Esophagus squamous epithelium (tissue), 5 donors: Measurements from ENCODE around the gene ALDH1L1. TPM values are rescaled to one million over a fixed set of nuclear protein-coding genes. Genes with fewer than 3 reads are reported as not detected.

ENCODE experiments used
- DNase-seq: peaks from one replicate; lab custom pipeline; 2025; lab: John Stamatoyannopoulos, UW
- H3K27ac ChIP-seq, 4 donors: fragments of 200-600 bp; sonication (generic); one replicate each; pipeline ENCODE4 v1.5.1; 2016 to 2019; ENCODE audit warnings: mild to moderate bottlenecking in 1 of 4
- H3K27me3 ChIP-seq, 4 donors: fragments of 200-600 bp; sonication (generic); 1 replicate in 3 of 4; 2 replicates in 1 of 4; pipeline versions ENCODE4 v1.5.1 to v1.6.0; 2017 to 2021; ENCODE audit warnings: antibody characterized with exemption in 1 of 4
- H3K36me3 ChIP-seq, 3 donors: fragments of 200-600 bp; sonication (generic); one replicate each; pipeline ENCODE4 v1.5.1; 2016 to 2019
- H3K4me1 ChIP-seq, 3 donors: fragments of 200-600 bp; sonication (generic); one replicate each; pipeline ENCODE4 v1.5.1; 2017 to 2019
- H3K4me3 ChIP-seq, 4 donors: fragments of 200-600 bp; sonication (generic); 1 replicate in 3 of 4; 2 replicates in 1 of 4; pipeline ENCODE4 v1.5.1; 2016 to 2019; ENCODE audit warnings: mild to moderate bottlenecking in 2 of 4, moderate library complexity in 1 of 4
- H3K9me3 ChIP-seq, 3 donors: fragments of 200-600 bp; sonication (generic); one replicate each; pipeline ENCODE4 v1.5.1; 2016 to 2019
- POLR2A ChIP-seq, 4 donors: fragments of 450-650 bp; IDR thresholded peaks; one replicate each; pipeline ENCODE4 v1.6.1; 2017; ENCODE audit warnings: antibody characterized with exemption in 4 of 4, mild to moderate bottlenecking in 4 of 4, moderate library complexity in 3 of 4
- WGBS, 2 donors: methylation state at CpG; one replicate each; pipeline ENCODE4 v1.1.5; 2018; 5-methylcytosine and 5-hydroxymethylcytosine counted together
- intact Hi-C: fragments of 100-400 bp; cut with DNase I; formaldehyde crosslinking; loops from one replicate; pipeline ENCODE4 v1.15.0; 2022
- total RNA-seq, 4 donors: library from RNA; depleted of rRNA; stranded (reverse); fragments of >200 nt; gene quantifications; one replicate each; pipeline ENCODE4 v1.1.0, GENCODE V29; 2016
- TF ChIP-seq, protein P1 (sequence below), 6 experiments: fragments of 450-650 bp in 4 of 6; fragments of 200-600 bp in 2 of 6; sonication (generic) in 2 of 6; IDR thresholded peaks; one replicate each; pipeline ENCODE4 v1.5.1; 2016 to 2019; ENCODE audit warnings: antibody characterized with exemption in 6 of 6, mild to moderate bottlenecking in 4 of 6, moderate library complexity in 4 of 6
- donor health status: DM: yes; HTN: yes; CAD: no.

ALDH1L1 gene
- total RNA-seq, 4 donors from 2014 or later, result 1.6 to 19.3 (median 4.4) TPM

DNA sequence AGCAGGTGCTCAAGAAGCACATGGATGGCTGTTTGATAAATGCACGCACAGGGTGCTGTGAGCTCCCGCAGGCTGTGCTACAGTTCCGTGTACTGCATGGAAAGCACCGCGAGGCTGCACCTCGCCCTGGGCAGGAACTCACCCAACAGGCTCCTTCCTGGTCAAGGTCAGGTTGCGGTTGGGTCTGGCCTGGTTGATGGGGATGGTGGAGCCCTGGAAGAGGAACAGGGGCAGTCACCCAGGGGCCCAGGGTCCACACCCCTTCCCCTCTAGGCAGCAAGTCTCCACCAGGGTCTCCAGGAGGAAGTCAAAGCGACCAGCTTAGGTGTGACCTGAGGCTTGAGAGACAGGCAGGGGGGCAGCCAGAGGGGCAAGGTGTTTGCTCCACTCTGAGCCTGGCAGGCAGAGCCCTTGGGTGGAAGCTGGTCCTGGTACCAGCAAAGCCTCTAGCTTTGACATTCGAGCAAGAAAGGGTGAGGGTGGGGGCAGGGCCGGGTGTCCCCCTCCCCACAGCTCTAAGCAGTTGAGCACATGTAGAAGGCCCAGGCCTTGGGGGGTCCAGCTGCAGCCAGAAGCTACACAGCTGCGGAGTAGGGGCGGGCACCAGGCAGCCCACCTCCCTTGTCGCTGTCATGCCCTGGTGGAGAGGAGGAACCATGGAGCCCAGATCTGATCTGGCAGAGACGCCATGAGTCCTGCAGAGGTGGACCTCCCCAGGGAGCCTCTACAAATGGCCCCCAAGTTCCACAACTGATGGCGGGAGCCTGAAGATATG, 50.1 kb downstream of the ALDH1L1 start:
- Histone ChIP-seq H3K27me3 (peaks cover 0 to 21% (median 0%) of the 10 kb centered on the region in 4 donors), H3K36me3 (no peaks in the 10 kb centered on the region), H3K27ac (peak overlapping the region in 1 of 4 donors; percentile 21), H3K9me3 (no peaks in the 10 kb centered on the region), H3K4me3 (no peak overlapping the region), H3K4me1 (peaks cover 0 to 24% (median 5%) of the 10 kb centered on the region in 3 donors)
- intact Hi-C loops, result no loop called here
- 25 to 67% methylated on average over 4 to 8 of the region's 15 CpGs for WGBS, 2 donors
- TF ChIP-seq, protein P1, sequence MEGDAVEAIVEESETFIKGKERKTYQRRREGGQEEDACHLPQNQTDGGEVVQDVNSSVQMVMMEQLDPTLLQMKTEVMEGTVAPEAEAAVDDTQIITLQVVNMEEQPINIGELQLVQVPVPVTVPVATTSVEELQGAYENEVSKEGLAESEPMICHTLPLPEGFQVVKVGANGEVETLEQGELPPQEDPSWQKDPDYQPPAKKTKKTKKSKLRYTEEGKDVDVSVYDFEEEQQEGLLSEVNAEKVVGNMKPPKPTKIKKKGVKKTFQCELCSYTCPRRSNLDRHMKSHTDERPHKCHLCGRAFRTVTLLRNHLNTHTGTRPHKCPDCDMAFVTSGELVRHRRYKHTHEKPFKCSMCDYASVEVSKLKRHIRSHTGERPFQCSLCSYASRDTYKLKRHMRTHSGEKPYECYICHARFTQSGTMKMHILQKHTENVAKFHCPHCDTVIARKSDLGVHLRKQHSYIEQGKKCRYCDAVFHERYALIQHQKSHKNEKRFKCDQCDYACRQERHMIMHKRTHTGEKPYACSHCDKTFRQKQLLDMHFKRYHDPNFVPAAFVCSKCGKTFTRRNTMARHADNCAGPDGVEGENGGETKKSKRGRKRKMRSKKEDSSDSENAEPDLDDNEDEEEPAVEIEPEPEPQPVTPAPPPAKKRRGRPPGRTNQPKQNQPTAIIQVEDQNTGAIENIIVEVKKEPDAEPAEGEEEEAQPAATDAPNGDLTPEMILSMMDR (IDR thresholded peaks at IDR 0.05), result no peak
- TF ChIP-seq POLR2A (IDR thresholded peaks at IDR 0.05), result no peak
- DNase-seq, result no peak

GRCh38 chr3:126129398-126129891, 50.9 kb downstream of the ALDH1L1 start:
- no peak for DNase-seq
- Histone ChIP-seq H3K9me3 (no peaks in the 10 kb centered on the region), H3K4me1 (peaks cover 0 to 24% (median 5%) of the 10 kb centered on the region in 3 donors), H3K4me3 (no peak overlapping the region), H3K27me3 (peaks cover 0 to 18% (median 0%) of the 10 kb centered on the region in 4 donors), H3K27ac (no peak overlapping the region), H3K36me3 (no peaks in the 10 kb centered on the region)
- intact Hi-C loops, result no loop called here
- WGBS, 2 donors, result 43 to 46% methylated on average over 7 to 12 of the region's 16 CpGs
- TF ChIP-seq, protein P1 (IDR thresholded peaks at IDR 0.05), result peak in 1 of 6 experiments; percentile 27
- no peak for TF ChIP-seq POLR2A (IDR thresholded peaks at IDR 0.05)

GRCh38 chr3:126128504-126129397, 51.6 kb downstream of the ALDH1L1 start:
- Histone ChIP-seq H3K27me3 (peaks cover 0 to 11% (median 0%) of the 10 kb centered on the region in 4 donors), H3K36me3 (no peaks in the 10 kb centered on the region), H3K27ac (no peak overlapping the region), H3K4me3 (no peak overlapping the region), H3K9me3 (no peaks in the 10 kb centered on the region), H3K4me1 (peaks cover 0 to 18% (median 5%) of the 10 kb centered on the region in 3 donors)
- 49 to 80% methylated on average over 1 to 2 of the region's 13 CpGs for WGBS, 2 donors
- intact Hi-C loops, result no loop called here
- TF ChIP-seq, protein P1 (IDR thresholded peaks at IDR 0.05), result no peak
- no peak for TF ChIP-seq POLR2A (IDR thresholded peaks at IDR 0.05)
- no peak for DNase-seq

DNA sequence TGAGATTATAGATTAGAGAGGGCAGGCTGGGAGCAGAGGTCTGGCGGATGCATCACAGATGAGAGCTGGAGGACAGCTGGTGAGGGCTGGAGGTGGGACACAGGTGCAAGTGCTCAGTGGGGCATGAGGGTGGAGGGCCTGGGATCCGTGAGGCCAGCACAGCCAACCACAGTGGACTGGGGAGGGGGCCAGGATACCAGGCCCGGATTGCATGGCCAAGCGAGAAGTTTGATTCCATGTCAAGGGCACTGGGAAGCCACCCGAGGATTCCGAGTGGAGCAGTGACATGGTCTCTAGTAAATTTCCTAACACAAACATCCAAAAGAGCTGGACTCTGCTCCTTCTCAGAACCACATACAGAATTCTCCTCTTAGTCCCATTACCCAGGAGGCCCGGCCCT, 52.5 kb downstream of the ALDH1L1 start:
- H3K9me3 ChIP-seq, result no peaks in the 10 kb centered on the region
- H3K27me3 ChIP-seq, result peaks cover 0 to 9% (median 0%) of the 10 kb centered on the region in 4 donors
- H3K27ac ChIP-seq, result no peak overlapping the region
- DNase-seq, result no peak
- no peak for TF ChIP-seq POLR2A (IDR thresholded peaks at IDR 0.05)
- TF ChIP-seq, protein P1 (IDR thresholded peaks at IDR 0.05), result no peak
- no peaks in the 10 kb centered on the region for H3K36me3 ChIP-seq
- 82 to 85% methylated on average over 4 to 7 of the region's 7 CpGs for WGBS, 2 donors
- peaks cover 0 to 18% (median 5%) of the 10 kb centered on the region in 3 donors for H3K4me1 ChIP-seq
- no peak overlapping the region for H3K4me3 ChIP-seq
- intact Hi-C loops, result no loop called here
